GM12872 (cell line): Measurements from ENCODE around the gene SCGB3A1.

Experiments used
- CTCF ChIP-seq: IDR thresholded peaks from 3 replicates; pipeline ENCODE4 v1.5.1; 2011; ENCODE audit warnings: low read depth, mild to moderate bottlenecking, low read length, moderate library complexity; ENCODE audit not compliant: insufficient read depth

SCGB3A1 gene

DNA sequence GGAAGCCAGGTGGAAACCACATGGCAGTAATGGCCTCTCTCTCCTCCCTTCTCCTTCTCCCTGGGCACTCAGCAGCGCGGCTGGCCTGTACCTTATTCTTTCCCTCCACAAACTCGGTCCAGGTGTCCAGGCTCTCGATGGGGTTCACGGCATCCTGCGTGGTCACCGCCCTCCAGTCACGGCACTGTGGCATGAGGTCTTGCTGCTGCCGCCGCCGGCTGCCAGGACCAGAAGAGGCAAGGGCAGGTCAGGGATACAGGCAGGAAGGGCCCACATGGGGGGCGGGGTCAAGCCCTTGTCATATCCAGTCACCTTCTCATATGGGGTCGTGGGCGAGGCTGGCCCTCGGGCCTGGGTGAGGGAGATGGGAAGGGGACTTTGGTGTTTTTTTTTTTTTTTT lies 32.5 kb upstream of the SCGB3A1 start:
- TF ChIP-seq CTCF = no peak

DNA sequence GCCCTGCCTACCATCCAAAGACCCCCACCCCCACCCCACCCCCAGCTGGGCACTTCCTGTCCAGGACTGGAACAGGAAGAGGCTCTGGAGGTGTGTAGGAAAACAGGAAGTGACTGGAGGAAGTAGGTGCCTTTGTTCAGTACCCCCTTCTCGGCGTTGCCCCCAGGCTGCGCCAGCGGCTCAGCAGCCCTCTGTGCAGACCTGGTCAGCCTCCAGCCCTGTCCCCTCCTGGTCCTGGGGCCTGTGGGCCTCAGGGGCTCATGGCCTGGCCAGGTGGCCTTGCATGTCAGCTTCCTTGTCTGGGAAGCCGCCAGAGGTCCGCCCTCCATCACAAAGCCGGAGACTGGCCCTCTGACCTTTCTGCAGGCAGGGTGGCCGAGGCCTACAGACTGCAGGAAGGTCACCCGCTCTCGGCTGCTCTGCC lies 32.1 kb upstream of the SCGB3A1 start:
- no peak for TF ChIP-seq CTCF

- TF ChIP-seq CTCF = no peak
Observed at GRCh38 chr5:180622910-180623309, 31.6 kb upstream of the SCGB3A1 start.

GRCh38 chr5:180621311-180621710 lies 30.0 kb upstream of the SCGB3A1 start:
- TF ChIP-seq CTCF = no peak

GRCh38 chr5:180620014-180620413 lies 28.7 kb upstream of the SCGB3A1 start:
- no peak for TF ChIP-seq CTCF

DNA sequence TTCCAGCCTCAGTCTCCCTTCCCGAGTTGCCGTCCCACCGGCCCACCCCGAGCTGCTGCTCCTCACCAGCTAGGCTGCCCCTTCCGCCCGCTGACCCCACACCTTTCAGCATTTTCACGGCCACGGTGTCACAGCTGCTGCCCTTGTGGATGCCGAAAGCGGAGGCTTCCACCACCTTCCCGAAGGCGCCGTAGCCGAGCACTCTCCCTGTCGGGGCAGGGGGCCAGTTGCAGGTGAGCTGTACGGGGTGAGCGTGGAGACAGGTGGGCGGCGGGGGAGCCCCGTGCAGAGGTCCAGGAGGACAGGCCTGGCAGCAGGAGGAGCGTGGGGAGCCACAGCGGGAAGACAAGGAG lies 28.2 kb upstream of the SCGB3A1 start:
- TF ChIP-seq CTCF = no peak

DNA sequence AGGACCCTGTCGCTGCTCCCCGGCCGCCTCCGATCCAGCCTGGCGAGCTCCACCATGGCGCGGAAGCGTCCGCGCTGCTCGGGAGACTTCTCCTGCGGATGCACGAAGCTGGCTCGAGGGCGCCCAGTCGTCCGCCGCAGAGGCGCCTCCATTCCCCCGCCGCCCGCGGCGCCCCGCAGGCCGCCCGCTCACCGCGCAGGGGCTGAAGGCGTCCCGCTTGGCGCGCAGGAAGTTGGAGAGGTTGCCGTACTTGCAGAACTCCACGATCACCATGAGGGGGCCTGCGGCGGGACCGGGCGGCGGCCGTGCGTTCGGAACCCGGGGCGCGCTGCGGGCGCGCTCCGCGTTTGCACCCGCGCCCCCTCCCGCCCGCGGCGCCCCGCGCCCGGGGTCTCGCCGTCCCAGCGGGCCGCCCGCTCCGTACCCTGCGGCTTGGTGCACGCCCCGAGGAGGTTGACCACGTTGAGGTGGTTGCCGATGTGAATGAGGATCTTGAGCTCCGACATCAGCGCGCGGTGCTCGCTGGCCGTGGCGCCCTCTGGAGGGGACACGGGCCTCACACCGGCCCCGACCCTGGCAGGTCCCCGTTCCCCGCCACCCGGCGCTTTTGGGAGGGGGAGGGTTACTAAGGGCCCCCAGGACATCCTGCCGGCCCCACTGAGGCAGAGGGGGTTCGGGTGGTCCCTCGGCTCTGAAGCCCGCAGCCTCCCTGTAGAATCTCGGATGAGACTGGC lies 27.7 kb upstream of the SCGB3A1 start:
- no peak for TF ChIP-seq CTCF
